Hematopoietic multipotent progenitor cell treated with erythropoietin and hydrocortisone succinate and interleukin-3 and kit ligand, for 17 days (in vitro differentiated cells): ENCODE results near the gene RBMS3.
"Not testable (repeated sequence)": the region's sequence is repeated elsewhere in the genome, so short reads cannot be mapped to it uniquely, and the experiment has no call there.

ENCODE experiments used
- DNase-seq: peaks from one replicate; pipeline ENCODE4 v3.0.0-alpha.2; 2015; ENCODE audit warnings: low spot score

Gene RBMS3

DNA sequence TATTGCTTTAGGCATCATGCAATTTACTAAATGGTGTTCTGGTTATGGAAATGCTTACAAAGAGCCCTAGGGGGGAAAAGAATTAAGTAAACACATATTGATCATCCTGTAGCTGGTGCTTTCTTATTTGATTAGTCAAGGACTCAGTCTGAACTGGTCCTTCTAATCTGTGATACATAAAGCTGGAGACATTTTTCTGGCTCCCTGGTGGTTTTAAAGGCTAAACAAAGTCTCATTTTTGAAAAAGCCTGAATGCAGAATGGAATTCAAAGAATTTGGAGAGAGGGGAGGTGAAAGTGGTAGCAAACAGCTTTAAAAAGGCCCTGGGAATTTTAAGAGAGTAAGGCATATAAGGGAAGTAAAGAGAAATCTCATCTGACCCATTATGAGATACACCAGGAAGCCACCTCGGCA lies 149.7 kb downstream of the RBMS3 start:
- no peak for DNase-seq

- DNase-seq, result no peak
These were observed 155.9 kb downstream of the RBMS3 start for GRCh38 chr3:29436612-29437323.

GRCh38 chr3:29438580-29438979 lies 157.7 kb downstream of the RBMS3 start:
- no peak for DNase-seq

DNA sequence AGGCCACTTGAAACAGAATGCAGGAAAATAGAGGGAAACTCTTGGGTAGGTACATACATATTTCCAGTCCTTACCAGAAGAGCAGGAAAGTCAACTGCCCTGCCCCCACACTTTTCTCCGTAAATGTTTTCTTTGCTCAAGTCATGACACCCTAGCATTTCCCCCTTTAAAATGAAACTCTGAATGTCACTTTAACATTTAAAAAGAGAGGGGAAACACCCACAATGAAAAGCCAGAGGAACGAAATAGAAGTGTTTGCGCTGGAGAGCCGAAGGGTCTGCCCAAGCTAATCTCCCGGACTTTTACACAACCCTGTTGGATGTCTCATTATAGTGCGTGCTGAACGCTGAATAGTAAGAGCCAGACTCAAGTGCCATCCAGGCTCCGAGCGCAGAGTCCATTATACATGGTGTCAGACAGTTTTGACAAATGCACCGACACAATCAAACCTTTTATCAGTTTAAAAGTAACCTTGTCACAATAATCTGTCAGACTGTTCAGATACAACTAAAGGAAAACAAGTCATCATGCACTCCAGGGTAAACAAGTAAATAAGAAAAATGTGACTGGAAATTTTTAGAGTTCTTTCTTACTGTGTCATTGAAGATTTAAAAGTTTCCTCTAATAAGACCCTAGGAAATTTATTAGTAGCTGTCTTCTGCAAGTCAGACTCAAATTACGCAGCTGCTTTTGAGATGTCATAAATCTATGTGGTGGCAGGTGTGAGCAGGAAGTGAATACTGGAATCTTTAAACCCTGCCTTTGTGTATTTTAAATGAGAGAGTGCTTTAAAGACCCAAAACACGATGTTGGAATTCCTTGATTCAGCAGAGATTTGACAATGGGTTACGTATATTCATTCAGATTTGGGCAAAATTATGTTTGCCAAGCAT lies 159.8 kb downstream of the RBMS3 start:
- no peak for DNase-seq

DNA sequence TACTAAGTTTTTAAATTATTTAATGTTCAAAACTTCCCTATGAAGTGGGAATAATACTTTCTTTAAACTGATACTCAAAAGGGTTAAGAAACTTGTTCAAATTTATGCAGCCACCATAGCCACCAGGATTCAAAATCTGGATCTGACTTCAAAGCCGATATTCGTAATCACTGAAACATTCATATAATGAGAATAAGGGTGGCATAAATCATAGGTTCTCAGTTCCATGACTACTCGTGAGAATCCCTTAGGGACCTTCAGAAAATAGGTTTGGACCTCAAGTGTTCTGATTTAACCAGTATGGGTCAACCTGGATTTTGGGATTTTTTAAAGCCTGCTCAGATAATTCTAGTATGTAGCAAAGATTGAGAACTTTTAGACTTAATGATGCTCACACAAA lies 160.6 kb downstream of the RBMS3 start:
- DNase-seq, result no peak

DNA sequence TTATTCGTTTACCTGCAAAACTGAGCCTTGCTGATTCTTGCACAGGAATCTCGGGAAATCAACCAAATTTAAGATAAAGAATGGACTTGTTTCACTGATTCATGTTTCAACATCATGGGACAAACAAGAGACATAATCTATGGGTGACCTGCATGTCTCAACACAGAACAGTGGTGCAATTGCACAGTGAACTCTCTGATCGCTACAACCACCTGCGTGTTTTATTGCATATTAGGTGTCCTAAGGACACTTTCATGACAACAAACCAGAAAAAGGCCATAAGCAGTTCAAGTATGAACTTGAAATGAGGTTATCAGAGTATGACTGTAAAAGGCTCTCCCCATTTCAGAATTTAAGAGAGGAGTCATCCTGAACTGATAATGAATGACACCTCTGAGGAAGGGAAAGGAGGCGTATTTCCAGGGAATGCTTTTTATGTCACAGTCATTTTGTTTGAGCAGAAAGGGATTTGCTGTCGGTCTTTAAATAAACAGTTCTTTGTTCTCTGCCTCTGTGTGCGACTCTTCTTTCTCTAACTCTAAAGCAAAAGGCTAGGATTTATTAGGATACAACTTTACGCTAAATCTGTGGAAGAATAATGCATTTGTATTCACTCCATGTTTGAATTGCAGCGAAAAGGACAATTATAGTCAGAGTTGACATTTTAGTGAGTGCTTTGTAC lies 167.2 kb downstream of the RBMS3 start:
- no peak for DNase-seq

- DNase-seq, result no peak
These were observed 171.0 kb downstream of the RBMS3 start for GRCh38 chr3:29451920-29452319.

DNA sequence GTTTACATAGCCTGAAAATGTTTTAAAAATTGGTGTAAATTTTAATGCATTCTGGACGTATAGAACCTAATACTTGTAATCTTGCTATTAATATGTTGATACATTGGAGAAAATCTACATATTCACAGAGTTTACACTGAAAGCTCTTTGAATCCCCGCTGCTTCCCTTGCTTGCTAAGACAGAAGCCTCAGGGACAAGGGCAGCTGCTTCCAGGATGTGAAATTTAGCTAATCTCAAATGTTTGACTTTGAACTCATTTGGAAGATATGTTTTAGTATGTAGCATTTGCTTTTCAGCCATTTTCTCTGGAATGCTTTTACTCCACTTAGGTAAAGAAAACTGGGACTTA lies 172.0 kb downstream of the RBMS3 start:
- no peak for DNase-seq

DNA sequence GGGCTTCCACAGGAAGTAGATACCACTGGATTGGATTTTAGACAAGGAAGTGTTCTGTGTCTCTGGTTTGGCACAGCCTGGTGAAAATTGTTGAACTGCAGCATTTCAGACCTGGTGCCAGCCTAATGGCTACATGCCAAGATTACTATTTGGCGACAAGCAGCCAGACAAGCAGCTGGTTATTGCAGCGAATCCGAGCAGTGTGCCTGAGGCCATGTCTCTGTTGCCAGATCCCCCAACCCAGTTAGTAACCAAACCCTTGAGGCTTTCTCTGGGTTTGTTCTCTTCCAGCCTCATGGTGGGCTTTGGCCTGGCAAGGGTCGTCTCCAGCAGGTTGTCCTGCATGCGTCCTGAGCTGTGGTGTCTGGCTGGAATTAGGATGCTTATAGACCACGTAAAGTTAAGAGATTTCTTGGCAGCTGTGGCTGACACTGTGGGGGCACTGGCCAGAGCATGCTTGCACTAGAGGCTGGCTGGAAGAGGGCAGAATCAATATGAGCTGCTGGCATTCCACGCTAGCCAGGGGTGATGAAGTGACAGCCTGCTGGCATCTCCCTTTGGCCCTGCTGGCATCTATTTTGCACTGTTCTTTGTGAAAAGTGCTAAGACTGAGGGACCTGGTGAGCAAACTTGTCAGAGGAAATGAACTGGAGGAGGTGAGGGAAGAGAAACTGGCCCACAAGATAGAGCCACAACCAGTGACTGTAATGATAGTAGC lies 172.6 kb downstream of the RBMS3 start:
- DNase-seq, result no peak

DNA sequence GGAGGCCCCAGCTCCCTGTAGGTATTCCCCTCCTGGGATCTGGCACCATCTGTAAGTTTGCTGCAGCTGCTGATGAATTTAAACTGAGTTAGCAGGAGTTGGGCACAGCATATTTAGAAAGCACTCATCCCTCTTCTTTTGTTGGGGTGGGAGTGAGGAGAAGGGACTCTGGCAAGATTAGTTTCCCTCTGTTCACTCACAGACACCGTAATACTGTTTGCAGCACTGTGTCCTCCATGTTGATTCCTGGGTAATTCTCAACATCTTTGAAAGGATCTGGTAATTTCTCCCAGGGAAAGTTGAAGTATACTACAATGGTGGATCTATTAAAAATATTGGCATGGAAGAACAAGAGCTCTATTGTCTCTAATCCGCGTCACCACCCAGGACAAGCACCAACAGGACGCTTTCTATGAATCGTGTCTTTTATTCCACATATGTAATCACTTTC lies 173.3 kb downstream of the RBMS3 start:
- DNase-seq, result no peak

DNA sequence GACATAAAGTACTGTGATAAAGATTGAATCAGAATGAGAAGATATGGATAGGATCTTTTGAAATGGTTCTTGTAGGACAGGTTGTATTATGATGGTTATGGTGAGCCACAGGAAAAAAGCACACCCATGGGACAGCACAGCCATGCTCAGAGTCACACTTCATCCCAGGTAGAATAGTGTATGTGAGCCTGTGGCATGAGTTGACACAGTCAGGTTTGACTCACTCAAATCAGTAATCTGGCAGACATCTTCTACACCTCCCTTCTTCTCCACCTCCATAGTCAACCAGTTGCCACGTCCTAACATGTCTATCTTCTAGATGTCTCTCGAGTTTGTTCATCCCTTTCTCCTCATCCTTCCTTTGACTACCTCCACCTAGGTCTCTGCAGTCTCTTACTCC lies 176.0 kb downstream of the RBMS3 start:
- no peak for DNase-seq

- DNase-seq, result no peak
These were observed 182.4 kb downstream of the RBMS3 start for GRCh38 chr3:29463304-29463703.

- no peak for DNase-seq
These were observed 185.0 kb downstream of the RBMS3 start for GRCh38 chr3:29465836-29466235.

DNA sequence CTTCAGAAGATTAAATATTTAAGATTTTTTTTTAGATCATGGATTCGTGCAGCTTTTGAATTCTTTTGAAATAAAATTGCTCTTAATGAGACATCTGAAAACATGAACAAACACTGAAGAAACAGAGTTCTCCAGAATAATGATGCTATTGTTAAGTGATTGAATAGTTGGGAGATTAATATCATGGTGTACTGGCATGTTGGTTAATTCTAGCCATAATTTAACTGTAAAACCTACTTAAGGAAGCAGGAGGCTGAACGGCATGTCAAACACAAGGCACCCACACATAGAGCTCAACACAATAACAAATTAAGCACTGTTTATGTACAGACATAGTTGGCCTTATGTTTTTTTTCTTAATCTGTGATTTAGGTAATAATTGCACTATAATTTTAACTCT lies 185.6 kb downstream of the RBMS3 start:
- no peak for DNase-seq

- DNase-seq, result no peak
These were observed 187.3 kb downstream of the RBMS3 start for GRCh38 chr3:29468187-29468586.

GRCh38 chr3:29473481-29474170 lies 192.8 kb downstream of the RBMS3 start:
- DNase-seq, result not testable (repeated sequence)

DNA sequence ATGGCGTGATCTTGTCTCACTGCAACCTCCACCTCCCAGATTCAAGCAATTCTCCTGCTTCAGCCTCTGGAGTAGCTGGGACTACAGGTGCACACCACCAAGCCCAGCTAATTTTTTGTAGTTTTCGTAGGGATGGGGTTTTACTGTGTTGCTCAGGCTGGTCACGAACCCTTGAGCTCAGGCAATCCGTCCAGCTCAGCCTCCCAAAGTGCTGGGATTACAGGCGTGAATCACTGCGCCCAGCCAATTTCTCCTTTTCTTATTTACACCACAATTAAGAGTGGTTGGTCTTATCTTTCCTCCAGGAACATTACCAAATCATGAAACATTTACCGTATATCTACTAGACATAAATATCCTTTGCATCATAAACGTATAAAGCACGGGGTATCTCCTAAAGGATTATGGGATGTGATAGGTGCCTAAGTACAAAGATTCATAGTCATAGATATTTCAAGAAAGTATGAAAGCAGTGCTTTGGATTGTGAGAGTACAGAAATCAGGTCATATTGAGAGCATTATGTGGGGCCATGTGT lies 194.5 kb downstream of the RBMS3 start:
- DNase-seq, result no peak

GRCh38 chr3:29475854-29476253 lies 195.0 kb downstream of the RBMS3 start:
- no peak for DNase-seq

DNA sequence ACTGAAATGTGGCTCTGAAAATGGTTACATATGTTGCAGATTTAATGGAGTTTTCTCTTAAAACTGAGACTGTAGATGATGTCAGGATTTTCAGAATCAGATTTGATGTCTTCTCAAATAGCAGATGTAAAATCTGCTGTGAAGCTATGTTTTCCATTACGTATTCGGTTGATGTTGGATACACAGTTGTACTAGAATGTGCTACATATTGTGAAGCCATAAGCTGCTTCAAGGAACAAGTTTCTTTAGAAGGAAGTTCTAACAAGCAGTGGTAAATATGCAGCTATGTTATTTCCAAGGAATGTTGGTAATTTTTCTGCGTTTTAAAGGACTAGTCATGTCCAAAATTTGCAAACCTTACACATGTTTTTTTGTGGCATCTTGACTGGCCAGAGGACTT lies 197.7 kb downstream of the RBMS3 start:
- DNase-seq, result no peak

- DNase-seq, result no peak
These were observed 200.4 kb downstream of the RBMS3 start for GRCh38 chr3:29481249-29481648.
